GM19193 (cell line): ENCODE results near the gene TRAPPC2B.

Source experiments
- POLR2A ChIP-seq: IDR thresholded peaks from 4 replicates; pipeline ENCODE4 v1.6.1; 2011; ENCODE audit not compliant: insufficient read depth, insufficient read length; ENCODE audit errors: extremely low read depth

Gene TRAPPC2B

GRCh38 chr19:57362997-57363687 is at the start of gene TRAPPC2B, which contains the start of gene ZNF547:
TRAPPC2B (plus strand) TSS chr19:57363551; CDS start chr19:57364834, 1,283 bp downstream.
ZNF547 (plus strand) TSS chr19:57363551; CDS start chr19:57368556, 5,005 bp downstream.
- TF ChIP-seq POLR2A = peak; percentile 76

GRCh38 chr19:57314146-57314545 is 49.2 kb upstream of the TRAPPC2B start:
- TF ChIP-seq POLR2A = no peak

GRCh38 chr19:57317503-57317902 is 45.8 kb upstream of the TRAPPC2B start:
- no peak for TF ChIP-seq POLR2A

- TF ChIP-seq POLR2A = no peak
Observed at GRCh38 chr19:57319869-57320179, 43.5 kb upstream of the TRAPPC2B start.

GRCh38 chr19:57320180-57321084 is 42.9 kb upstream of the TRAPPC2B start, which contains the start of gene ZNF543:
ZNF543 (plus strand) TSS chr19:57320472; CDS start chr19:57320854, 382 bp downstream.
- peak; percentile 83 for TF ChIP-seq POLR2A

- TF ChIP-seq POLR2A = no peak
Observed at GRCh38 chr19:57321116-57321515, 42.2 kb upstream of the TRAPPC2B start.

GRCh38 chr19:57321751-57322150 is 41.6 kb upstream of the TRAPPC2B start:
- no peak for TF ChIP-seq POLR2A

- TF ChIP-seq POLR2A = no peak
Observed at GRCh38 chr19:57324992-57325391, 38.4 kb upstream of the TRAPPC2B start.

- no peak for TF ChIP-seq POLR2A
Observed at GRCh38 chr19:57327993-57328392, 35.4 kb upstream of the TRAPPC2B start.

- no peak for TF ChIP-seq POLR2A
Observed at GRCh38 chr19:57334191-57334590, 29.2 kb upstream of the TRAPPC2B start.

- no peak for TF ChIP-seq POLR2A
Observed at GRCh38 chr19:57338877-57339276, 24.5 kb upstream of the TRAPPC2B start.

GRCh38 chr19:57342582-57342981 is 20.8 kb upstream of the TRAPPC2B start:
- no peak for TF ChIP-seq POLR2A

- TF ChIP-seq POLR2A = no peak
Observed at GRCh38 chr19:57348136-57348535, 15.2 kb upstream of the TRAPPC2B start.

- peak; percentile 68 for TF ChIP-seq POLR2A
Observed at GRCh38 chr19:57350877-57351805, 12.2 kb upstream of the TRAPPC2B start, which contains the start of gene ZNF304. ZNF304 (plus strand) TSS chr19:57351271; CDS start chr19:57351665, 394 bp downstream.

GRCh38 chr19:57351867-57352266 is 11.5 kb upstream of the TRAPPC2B start:
- TF ChIP-seq POLR2A = no peak

- no peak for TF ChIP-seq POLR2A
Observed at GRCh38 chr19:57355916-57356315, 7.4 kb upstream of the TRAPPC2B start.
